B cell (primary cell): ENCODE data around the gene SUMO3. TPM values are rescaled to one million over a fixed set of nuclear protein-coding genes. Genes with fewer than 3 reads are reported as not detected.
A peak's percentile ranks its signal among the peaks of the same experiment; 100 is the strongest.

Source experiments
- ATAC-seq: fragments of 200-7000 bp; cut with Tn5 transposase; one replicate; pipeline ENCODE4 v1.10.0; 2021; ENCODE audit warnings: low read depth, mild to moderate bottlenecking, moderate number of reproducible peaks, moderate library complexity
- CTCF ChIA-PET: fragments of 350-600 bp; sonication (Branson Sonifier 250); formaldehyde crosslinking; loops from one replicate; lab custom pipeline; 2021; ENCODE audit warnings: antibody characterized with exemption, inconsistent platforms; lab: Charles Lee
- POLR2A ChIA-PET: fragments of 350-600 bp; sonication (Branson Sonifier 250); formaldehyde crosslinking; loops from one replicate; lab custom pipeline; 2021; ENCODE audit warnings: antibody characterized with exemption; lab: Charles Lee
- DNase-seq: peaks from one replicate; pipeline ENCODE4 v3.0.0; 2013
- H2AFZ ChIP-seq: 2 replicates; pipeline ENCODE4 v1.6.1; 2012; ENCODE audit warnings: mild to moderate bottlenecking, low read depth, low read length; ENCODE audit not compliant: insufficient read depth, poor library complexity, severe bottlenecking
- H3K27ac ChIP-seq, 2 donors: 1 replicate in 1 of 2; 2 replicates in 1 of 2; pipeline ENCODE4 v1.5.1; 2012 to 2013; ENCODE audit warnings: low read length in 2 of 2, mild to moderate bottlenecking in 2 of 2, moderate library complexity in 1 of 2
- H3K27me3 ChIP-seq, 4 experiments: fragments of 200-600 bp in 1 of 4; sonication (generic) in 1 of 4; replicated peaks in 1 of 4; 1 replicate in 2 of 4; 2 replicates in 2 of 4; pipeline versions ENCODE4 v1.6.1 to v1.7.0; 2013 to 2016; ENCODE audit warnings: low read length in 3 of 4, mild to moderate bottlenecking in 2 of 4, mixed read lengths in 1 of 4, moderate library complexity in 1 of 4; ENCODE audit not compliant: insufficient read depth in 4 of 4, control insufficient read depth in 3 of 4; ENCODE audit errors: control extremely low read depth in 1 of 4
- H3K36me3 ChIP-seq, 2 experiments: replicated peaks in 1 of 2; 1 replicate in 1 of 2; 2 replicates in 1 of 2; pipeline versions ENCODE4 v1.6.1 to v1.7.1; 2013; ENCODE audit warnings: low read length in 1 of 2; ENCODE audit not compliant: insufficient read depth in 2 of 2, control insufficient read depth in 1 of 2; ENCODE audit errors: control extremely low read depth in 1 of 2, extremely low read depth in 1 of 2
- H3K4me1 ChIP-seq, 2 donors: fragments of 200-600 bp in 1 of 2; sonication (generic) in 1 of 2; 1 replicate in 1 of 2; 2 replicates in 1 of 2; pipeline versions ENCODE4 v1.5.1 to v1.6.1; 2013 to 2017; ENCODE audit warnings: low read length in 2 of 2; ENCODE audit not compliant: control insufficient read depth in 2 of 2, insufficient read depth in 2 of 2
- H3K4me2 ChIP-seq: replicated peaks from 2 replicates; pipeline ENCODE3; 2012; ENCODE audit warnings: mild to moderate bottlenecking, low read depth, low read length; ENCODE audit not compliant: poor library complexity, severe bottlenecking
- H3K4me3 ChIP-seq, 5 experiments: fragments of 200-600 bp in 1 of 5; sonication (generic) in 1 of 5; 1 replicate in 3 of 5; 2 replicates in 2 of 5; pipeline versions ENCODE4 v1.5.1 to v1.7.0; 2011 to 2016; ENCODE audit warnings: low read length in 4 of 5, mild to moderate bottlenecking in 4 of 5, low read depth in 2 of 5, control low read depth in 1 of 5, moderate library complexity in 1 of 5; ENCODE audit not compliant: insufficient read depth in 1 of 5; ENCODE audit errors: control extremely low read depth in 1 of 5, extremely low read depth in 1 of 5
- H3K79me2 ChIP-seq: fragments of 200-600 bp; sonication (generic); one replicate; pipeline ENCODE4 v1.6.0; 2016; ENCODE audit warnings: low read length; ENCODE audit not compliant: control insufficient read depth, insufficient read depth
- H3K9ac ChIP-seq: fragments of 200-600 bp; sonication (generic); 2 replicates; pipeline ENCODE4 v1.6.1; 2017; ENCODE audit warnings: mild to moderate bottlenecking, low read length, moderate library complexity
- H3K9me3 ChIP-seq, 3 donors: one replicate each; pipeline versions ENCODE4 v1.6.1 to v1.7.1; 2013; ENCODE audit warnings: low read length in 2 of 3; ENCODE audit not compliant: control insufficient read depth in 2 of 3, insufficient read depth in 1 of 3; ENCODE audit errors: control extremely low read depth in 1 of 3
- H4K20me1 ChIP-seq: 2 replicates; pipeline ENCODE4 v1.6.0; 2012; ENCODE audit warnings: mild to moderate bottlenecking, low read length; ENCODE audit not compliant: insufficient read depth, control insufficient read depth, poor library complexity, severe bottlenecking
- H3K27ac Mint-ChIP-seq: one replicate; pipeline ENCODE4 v1.8.0; 2021; ENCODE audit warnings: mixed read lengths
- H3K27me3 Mint-ChIP-seq: one replicate; pipeline ENCODE4 v1.8.0; 2021; ENCODE audit warnings: mixed read lengths
- H3K4me1 Mint-ChIP-seq: one replicate; pipeline ENCODE4 v1.8.0; 2021; ENCODE audit warnings: mixed read lengths
- H3K4me3 Mint-ChIP-seq: one replicate; pipeline ENCODE4 v1.8.0; 2021; ENCODE audit warnings: mixed read lengths
- H3K9me3 Mint-ChIP-seq: one replicate; pipeline ENCODE4 v1.8.0; 2022; ENCODE audit warnings: mixed read lengths; ENCODE audit not compliant: insufficient read depth
- CTCF ChIP-seq: fragments of 200-600 bp; IDR thresholded peaks from one replicate; pipeline ENCODE4 v1.8.0; 2022; ENCODE audit warnings: antibody characterized with exemption, mild to moderate bottlenecking
- EZH2 ChIP-seq: IDR thresholded peaks from 2 replicates; pipeline ENCODE4 v1.6.1; 2012; ENCODE audit warnings: borderline replicate concordance, low read depth, mild to moderate bottlenecking, moderate library complexity, low read length; ENCODE audit not compliant: insufficient read depth, poor library complexity, severe bottlenecking
- WGBS: methylation state at CpG from one replicate; pipeline ENCODE4 v1.1.5; 2013; ENCODE audit warnings: missing lambda C conversion rate; ENCODE audit not compliant: insufficient coverage; 5-methylcytosine and 5-hydroxymethylcytosine counted together
- intact Hi-C: fragments of 100-400 bp; cut with micrococcal nuclease; formaldehyde crosslinking; loops from one replicate; pipeline ENCODE4 v1.10.0; 2022
- polyA minus RNA-seq: library from RNA; depleted of rRNA, polyadenylated mRNA; stranded (reverse); fragments of >200 nt; gene quantifications from 2 replicates; pipeline ENCODE4 v1.2.3, GENCODE V29; 2012
- polyA plus RNA-seq: library from polyadenylated mRNA; depleted of rRNA; stranded (reverse); fragments of >200 nt; gene quantifications from 2 replicates; pipeline ENCODE4 v1.2.3, GENCODE V29; 2012
- total RNA-seq, 2 donors: library from RNA; stranded (reverse); fragments of 120-200 nt in 1 of 2; gene quantifications; 1 replicate in 1 of 2; 2 replicates in 1 of 2; pipeline versions ENCODE4 v1.2.3 to v1.2.4, GENCODE V29; 2013 to 2022

Gene SUMO3
- 34.6 and 37.6 TPM in 2 replicates for total RNA-seq
- 43.3 TPM for total RNA-seq (2013)
- polyA plus RNA-seq: 44.8 and 94.9 TPM in 2 replicates
- 50.4 and 53.4 TPM in 2 replicates for polyA minus RNA-seq

GRCh38 chr21:44817914-44818639 lies at the start of gene SUMO3:
SUMO3 (minus strand) TSS chr21:44818062; CDS start chr21:44817968, 94 bp downstream.
- peak within 1 kb of the TSS; percentile 84 for H3K27ac Mint-ChIP-seq
- no peaks in the 10 kb centered on the region for H3K27me3 Mint-ChIP-seq
- H3K4me1 Mint-ChIP-seq: peaks cover 8% of the 10 kb centered on the region
- Histone ChIP-seq H3K36me3 (no peaks in the 10 kb centered on the region), H4K20me1 (peaks cover 42% of the 10 kb centered on the region), H3K9me3 (peaks cover 3 to 21% (median 8%) of the 10 kb centered on the region in 3 donors), H3K27me3 (no peaks in the 10 kb centered on the region), H3K4me3 (peak within 1 kb of the TSS; percentile 7 to 80 (median 75)), H3K79me2 (peaks cover 36% of the 10 kb centered on the region), H2AFZ (peak within 1 kb of the TSS; percentile 85), H3K9ac (peak within 1 kb of the TSS; percentile 92), H3K27ac (peak within 1 kb of the TSS; percentile 69 to 95), H3K4me2 (peak within 1 kb of the TSS; percentile 98), H3K4me1 (peaks cover 5 to 16% of the 10 kb centered on the region in 2 donors)
- peak within 1 kb of the TSS; percentile 74 for H3K4me3 Mint-ChIP-seq
- ChIA-PET CTCF (interaction anchor here (0.6 to 1.6 kb wide), 3 partner anchors 17 to 132 kb away, joined by 3 to 8 read pairs (median 5); partner anchors contain the start of gene UBE2G2), POLR2A (interaction anchor here (0.6 to 1.4 kb wide), 5 partner anchors 14 to 114 kb away, joined by 3 to 12 read pairs (median 4); partner anchors contain the start of gene UBE2G2)
- H3K9me3 Mint-ChIP-seq: peaks cover 6% of the 10 kb centered on the region
- ATAC-seq (peak; percentile 62), DNase-seq (peak; percentile 95)
- under 1% methylated on average over 108 of the region's 108 CpGs for WGBS
- intact Hi-C loops: loop anchor here (1.0 to 10.0 kb wide), 5 partner anchors 17 to 1843 kb away; partner anchors contain the start of genes ADARB1, CFAP410, PKNOX1 and UBE2G2
- no peak for TF ChIP-seq EZH2
- no peak for TF ChIP-seq CTCF

GRCh38 chr21:44867464-44867863 lies 49.6 kb upstream of the SUMO3 start:
- Mint-ChIP-seq H3K4me3 (peak overlapping the region; percentile 82), H3K27ac (peak overlapping the region; percentile 50), H3K9me3 (no peaks in the 10 kb centered on the region), H3K4me1 (peaks cover 72% of the 10 kb centered on the region), H3K27me3 (no peaks in the 10 kb centered on the region)
- H3K27me3 ChIP-seq: no peaks in the 10 kb centered on the region
- H4K20me1 ChIP-seq: peaks cover 95% of the 10 kb centered on the region
- H3K9me3 ChIP-seq: no peaks in the 10 kb centered on the region
- peaks cover 0 to 30% of the 10 kb centered on the region in 2 experiments for H3K36me3 ChIP-seq
- H3K79me2 ChIP-seq: peaks cover 99% of the 10 kb centered on the region
- no peak overlapping the region for H3K27ac ChIP-seq
- DNase-seq (no peak), ATAC-seq (no peak)
- WGBS: 97% methylated on average over 8 of the region's 15 CpGs
- intact Hi-C loops: no loop called here
- H3K4me3 ChIP-seq: no peak overlapping the region
- ChIA-PET POLR2A (no interaction called here), CTCF (interaction anchor here (0.7 to 1.0 kb wide), 2 partner anchors 75 to 81 kb away, joined by 4 read pairs; no protein-coding TSS in a partner anchor)
- H2AFZ ChIP-seq: no peak overlapping the region
- no peak overlapping the region for H3K4me2 ChIP-seq
- TF ChIP-seq CTCF (no peak), EZH2 (no peak)
- peaks cover 58 to 63% of the 10 kb centered on the region in 2 donors for H3K4me1 ChIP-seq
- no peak overlapping the region for H3K9ac ChIP-seq
